GM21619 (cell line): Measurements from ENCODE around the gene PSD.

Source experiments
- ATAC-seq: cut with Tn5 transposase; IDR thresholded peaks from one replicate; pipeline ENCODE4 v1.9.1; 2021; ENCODE audit not compliant: unreplicated experiment

The PSD gene

GRCh38 chr10:102420714-102421506, 2.3 kb upstream of the PSD start, which contains the start of gene FBXL15:
Gene FBXL15, plus strand, starts transcription at chr10:102420836. Its CDS starts 294 bp downstream, at chr10:102421130.
- peak; percentile 70 for ATAC-seq

GRCh38 chr10:102420181-102420713, 1.7 kb upstream of the PSD start:
- ATAC-seq = no peak

GRCh38 chr10:102419269-102420180, 940 bp upstream of the PSD start:
- ATAC-seq = no peak

- no peak for ATAC-seq
Measured at GRCh38 chr10:102416695-102417094, 1.9 kb downstream of the PSD start.

- ATAC-seq = no peak
Measured at GRCh38 chr10:102416283-102416682, 2.3 kb downstream of the PSD start.

GRCh38 chr10:102414749-102415148, 3.8 kb downstream of the PSD start:
- no peak for ATAC-seq

- ATAC-seq = no peak
Measured at GRCh38 chr10:102413806-102414561, 4.6 kb downstream of the PSD start.

GRCh38 chr10:102413053-102413705, 5.4 kb downstream of the PSD start:
- ATAC-seq = no peak

GRCh38 chr10:102412293-102412692, 6.3 kb downstream of the PSD start:
- ATAC-seq = no peak

GRCh38 chr10:102411341-102412255, 7.0 kb downstream of the PSD start:
- no peak for ATAC-seq

GRCh38 chr10:102410429-102411073, 8.0 kb downstream of the PSD start:
- ATAC-seq = no peak

GRCh38 chr10:102409604-102410428, 8.8 kb downstream of the PSD start:
- ATAC-seq = no peak

- ATAC-seq = no peak
Measured at GRCh38 chr10:102408728-102409603, 9.6 kb downstream of the PSD start.

- ATAC-seq = no peak
Measured at GRCh38 chr10:102408131-102408727, 10.4 kb downstream of the PSD start.

GRCh38 chr10:102407425-102408130, 11.0 kb downstream of the PSD start:
- ATAC-seq = no peak

- ATAC-seq = no peak
Measured at GRCh38 chr10:102406815-102407214, 11.8 kb downstream of the PSD start.
